IMR-90 (cell line): ENCODE measurements around the gene S1PR2. TPM values are rescaled to one million over a fixed set of nuclear protein-coding genes. Genes with fewer than 3 reads are reported as not detected.

Experiments used
- ATAC-seq: fragments of 200-7000 bp; cut with Tn5 transposase; 2 replicates; pipeline ENCODE4 v1.9.1; 2020; ENCODE audit warnings: low read depth, mild to moderate bottlenecking, moderate library complexity
- BruUV-seq: library from RNA; stranded (reverse); fragments of 400-500 nt; replicated peaks from 2 replicates; lab custom pipeline; 2021; lab: Mats Ljungman, UMichigan
- CTCF ChIA-PET: fragments of 300-600 bp; formaldehyde crosslinking; extraction: SDS; loops from one replicate; lab custom pipeline; 2021; ENCODE audit warnings: antibody characterized with exemption; lab: Yijun Ruan, JAX
- POLR2A ChIA-PET: fragments of 300-600 bp; sonication (Branson Sonifier 250); formaldehyde crosslinking; loops from one replicate; lab custom pipeline; 2022; ENCODE audit warnings: antibody characterized with exemption; ENCODE audit not compliant: unreplicated experiment; lab: Charles Lee
- DNase-seq: peaks from one replicate; pipeline ENCODE4 v3.0.0; 2013
- H2AFZ ChIP-seq: replicated peaks from 2 replicates; pipeline ENCODE3; 2013; ENCODE audit warnings: low read length, mild to moderate bottlenecking; ENCODE audit not compliant: poor library complexity
- H2AK5ac ChIP-seq: 2 replicates; pipeline ENCODE4 v1.6.1; 2013; ENCODE audit warnings: low read depth, low read length, inconsistent platforms
- H2AK9ac ChIP-seq: replicated peaks from 2 replicates; pipeline ENCODE3; 2013; ENCODE audit warnings: mild to moderate bottlenecking, low read depth, low read length, moderate library complexity; ENCODE audit not compliant: poor library complexity
- H2BK120ac ChIP-seq: 2 replicates; pipeline ENCODE4 v1.6.1; 2013; ENCODE audit warnings: low read depth, low read length, inconsistent platforms
- H2BK15ac ChIP-seq: 3 replicates; pipeline ENCODE4 v1.6.1; 2013; ENCODE audit warnings: low read depth, low read length, inconsistent platforms
- H2BK20ac ChIP-seq: 2 replicates; pipeline ENCODE4 v1.6.1; 2013; ENCODE audit warnings: low read depth, mild to moderate bottlenecking, inconsistent platforms, low read length, moderate library complexity
- H2BK5ac ChIP-seq: 2 replicates; pipeline ENCODE4 v1.6.1; 2013; ENCODE audit warnings: mild to moderate bottlenecking, low read depth, low read length, inconsistent platforms; ENCODE audit not compliant: poor library complexity, severe bottlenecking
- H3K14ac ChIP-seq: replicated peaks from 2 replicates; pipeline ENCODE4 v1.6.1; 2013; ENCODE audit warnings: low read depth, low read length, inconsistent platforms
- H3K18ac ChIP-seq: 2 replicates; pipeline ENCODE4 v1.6.1; 2013; ENCODE audit warnings: low read depth, low read length, control low read depth
- H3K23ac ChIP-seq: 2 replicates; pipeline ENCODE4 v1.6.1; 2013; ENCODE audit warnings: low read depth, low read length, inconsistent platforms
- H3K27ac ChIP-seq: 2 replicates; pipeline ENCODE4 v1.5.1; 2013; ENCODE audit warnings: mild to moderate bottlenecking, control low read depth, low read length; ENCODE audit not compliant: insufficient read depth
- H3K27me3 ChIP-seq: 2 replicates; pipeline ENCODE4 v1.6.1; 2013; ENCODE audit warnings: low read length; ENCODE audit not compliant: control insufficient read depth, insufficient read depth
- H3K36me3 ChIP-seq: 2 replicates; pipeline ENCODE4 v1.6.1; 2013; ENCODE audit warnings: low read length, mixed read lengths; ENCODE audit not compliant: control insufficient read depth, insufficient read depth
- H3K4ac ChIP-seq: 2 replicates; pipeline ENCODE4 v1.6.1; 2013; ENCODE audit warnings: low read depth, low read length, inconsistent platforms
- H3K4me1 ChIP-seq: 2 replicates; pipeline ENCODE4 v1.6.1; 2013; ENCODE audit warnings: low read length, mixed read lengths; ENCODE audit not compliant: control insufficient read depth, insufficient read depth
- H3K4me2 ChIP-seq: 2 replicates; pipeline ENCODE4 v1.6.1; 2013; ENCODE audit warnings: low read depth, mild to moderate bottlenecking, control low read depth, low read length, moderate library complexity
- H3K4me3 ChIP-seq: 2 replicates; pipeline ENCODE4 v1.5.1; 2013; ENCODE audit warnings: low read depth, mild to moderate bottlenecking, control low read depth, low read length, moderate library complexity; ENCODE audit not compliant: insufficient read depth
- H3K56ac ChIP-seq: 2 replicates; pipeline ENCODE4 v1.6.1; 2013; ENCODE audit warnings: low read length, inconsistent platforms; ENCODE audit not compliant: insufficient read depth; ENCODE audit errors: extremely low read depth
- H3K79me1 ChIP-seq, 2 experiments: 2 replicates each; pipeline ENCODE4 v1.6.1; 2013; ENCODE audit warnings: low read length in 2 of 2, inconsistent platforms in 1 of 2, low read depth in 1 of 2
- H3K9ac ChIP-seq: 2 replicates; pipeline ENCODE4 v1.6.1; 2013; ENCODE audit warnings: low read depth, low read length, control low read depth
- H3K9me1 ChIP-seq: 2 replicates; pipeline ENCODE4 v1.6.1; 2013; ENCODE audit warnings: low read length, inconsistent platforms; ENCODE audit not compliant: insufficient read depth
- H3K9me3 ChIP-seq: 2 replicates; pipeline ENCODE4 v1.6.1; 2013; ENCODE audit warnings: low read length; ENCODE audit not compliant: control insufficient read depth, insufficient read depth
- H4K20me1 ChIP-seq: 2 replicates; pipeline ENCODE4 v1.6.1; 2013; ENCODE audit warnings: low read length, inconsistent platforms; ENCODE audit not compliant: insufficient read depth
- H4K5ac ChIP-seq: 2 replicates; pipeline ENCODE4 v1.6.1; 2013; ENCODE audit warnings: mild to moderate bottlenecking, low read depth, low read length, control low read depth
- H4K8ac ChIP-seq, 2 experiments: 2 replicates each; pipeline ENCODE4 v1.6.1; 2013; ENCODE audit warnings: low read depth in 2 of 2, low read length in 2 of 2, control low read depth in 1 of 2, inconsistent platforms in 1 of 2
- H4K91ac ChIP-seq: 2 replicates; pipeline ENCODE4 v1.6.1; 2013; ENCODE audit warnings: low read depth, low read length, inconsistent platforms; ENCODE audit not compliant: insufficient read depth
- BHLHE40 ChIP-seq: fragments of 150-350 bp; IDR thresholded peaks from 2 replicates; pipeline ENCODE4 v1.6.1; 2016; ENCODE audit warnings: mild to moderate bottlenecking, low read depth, low read length
- CEBPB ChIP-seq: IDR thresholded peaks from 2 replicates; pipeline ENCODE4 v1.6.1; 2012; ENCODE audit warnings: low read depth, low read length, improper control_type of control experiment
- CHD1 ChIP-seq: IDR thresholded peaks from 2 replicates; pipeline ENCODE4 v1.6.1; 2012; ENCODE audit warnings: low read depth, low read length, improper control_type of control experiment
- CTCF ChIP-seq: conservative IDR thresholded peaks from 2 replicates; pipeline ENCODE4 v1.5.1; 2012; ENCODE audit warnings: mild to moderate bottlenecking, low read depth, low read length, improper control_type of control experiment
- FOS ChIP-seq: fragments of 150-350 bp; IDR thresholded peaks from 2 replicates; pipeline ENCODE4 v1.6.1; 2016; ENCODE audit warnings: low read depth, low read length
- MAFK ChIP-seq: IDR thresholded peaks from 2 replicates; pipeline ENCODE4 v1.6.1; 2012; ENCODE audit warnings: low read depth, low read length, improper control_type of control experiment
- MAZ ChIP-seq: IDR thresholded peaks from 2 replicates; pipeline ENCODE4 v1.6.1; 2012; ENCODE audit warnings: low read depth, mild to moderate bottlenecking, low read length, improper control_type of control experiment, moderate library complexity, borderline replicate concordance
- MXI1 ChIP-seq: IDR thresholded peaks from 2 replicates; pipeline ENCODE4 v1.6.1; 2012; ENCODE audit warnings: low read depth, mild to moderate bottlenecking, low read length, moderate library complexity, borderline replicate concordance
- NFE2L2 ChIP-seq: fragments of 150-350 bp; IDR thresholded peaks from 2 replicates; pipeline ENCODE4 v1.6.1; 2016; ENCODE audit warnings: low read depth, mild to moderate bottlenecking, low read length
- POLR2A ChIP-seq: IDR thresholded peaks from 2 replicates; pipeline ENCODE4 v1.6.1; 2012; ENCODE audit warnings: mild to moderate bottlenecking, low read depth, low read length
- RAD21 ChIP-seq: IDR thresholded peaks from 2 replicates; pipeline ENCODE4 v1.6.1; 2012; ENCODE audit warnings: low read length, improper control_type of control experiment
- RCOR1 ChIP-seq: IDR thresholded peaks from 2 replicates; pipeline ENCODE4 v1.6.1; 2012; ENCODE audit warnings: mild to moderate bottlenecking, low read length, improper control_type of control experiment; ENCODE audit not compliant: insufficient replicate concordance
- RFX5 ChIP-seq: IDR thresholded peaks from 2 replicates; pipeline ENCODE4 v1.8.0; 2012; ENCODE audit warnings: low read depth, mild to moderate bottlenecking, low read length, moderate library complexity
- SMC3 ChIP-seq: fragments of 150-350 bp; IDR thresholded peaks from 2 replicates; pipeline ENCODE4 v1.6.1; 2016; ENCODE audit warnings: low read depth, mild to moderate bottlenecking, antibody characterized with exemption, low read length, moderate library complexity
- WGBS, 2 experiments: methylation state at CpG; one replicate each; pipeline versions ENCODE4 v1.1.5 to v1.1.7; 2013; ENCODE audit warnings: missing lambda C conversion rate in 2 of 2; ENCODE audit not compliant: insufficient read length in 1 of 2; ENCODE audit errors: extremely low coverage in 2 of 2; 5-methylcytosine and 5-hydroxymethylcytosine counted together
- dilution Hi-C: fragments of 300-500 bp; cut with HindIII; formaldehyde crosslinking; loops from one replicate; pipeline ENCODE4 v1.14.3; 2018; ENCODE audit warnings: low sequenced_read_pairs; ENCODE audit not compliant: unreplicated experiment
- in situ Hi-C: fragments of 300-500 bp; cut with MboI; formaldehyde crosslinking; loops from 3 replicates; pipeline ENCODE4 v1.14.3; 2019; ENCODE audit warnings: low sequenced_read_pairs, inconsistent platforms, mixed read lengths
- intact Hi-C: fragments of 100-400 bp; cut with micrococcal nuclease; formaldehyde crosslinking; loops from 2 replicates; pipeline ENCODE4 v1.10.0; 2022
- polyA plus RNA-seq, 3 experiments: library from polyadenylated mRNA; depleted of rRNA; stranded (reverse); fragments of >200 nt; gene quantifications; 2 replicates each; pipeline ENCODE4 v1.2.3, GENCODE V29; 2012; ENCODE audit warnings: low replicate concordance in 1 of 3
- total RNA-seq: library from RNA; depleted of rRNA; stranded (reverse); fragments of >200 nt; gene quantifications from 2 replicates; pipeline ENCODE4 v1.2.3, GENCODE V29; 2012
- TF ChIP-seq, protein P1 (sequence below): fragments of 150-350 bp; IDR thresholded peaks from 2 replicates; pipeline ENCODE4 v1.6.1; 2017; ENCODE audit warnings: mild to moderate bottlenecking, antibody characterized with exemption, low read length, low read depth
- TF ChIP-seq, protein P2 (sequence below): fragments of 150-350 bp; IDR thresholded peaks from 2 replicates; pipeline ENCODE4 v1.6.1; 2016; ENCODE audit warnings: low read depth, mild to moderate bottlenecking, low read length, moderate library complexity, borderline replicate concordance

Gene S1PR2
- total and polyA plus RNA-seq, 2 of the 4 experiments (the other 2 are of a cell fraction) = 14.0 to 15.0 TPM

- whole genome bisulfite sequencing, 2 experiments = 89% methylated on average over 5 of the region's 18 CpGs; no CpG with 5 or more reads in 1 of the 2 experiments
- Histone ChIP-seq H3K9me1 (no peaks in the 10 kb centered on the region), H3K9ac (no peak overlapping the region), H3K9me3 (no peaks in the 10 kb centered on the region), H3K79me1 (peaks cover 6 to 16% of the 10 kb centered on the region in 2 experiments; a peak in 3 of 4 replicates), H3K27ac (no peak overlapping the region), H3K27me3 (no peaks in the 10 kb centered on the region), H3K4me1 (no peaks in the 10 kb centered on the region), H4K20me1 (no peaks in the 10 kb centered on the region), H2BK5ac (no peak overlapping the region), H3K4me2 (no peak overlapping the region), H3K4ac (no peak overlapping the region), H2AK9ac (no peak overlapping the region), H3K36me3 (peaks cover 36% of the 10 kb centered on the region), H2BK15ac (no peak overlapping the region), H3K18ac (no peak overlapping the region), H3K56ac (no peak overlapping the region), H4K91ac (no peak overlapping the region), H2BK20ac (no peak overlapping the region), H3K23ac (no peak overlapping the region), H3K4me3 (no peak overlapping the region), H4K5ac (no peak overlapping the region), H4K8ac (no peak overlapping the region), H2AFZ (no peak overlapping the region), H2BK120ac (no peak overlapping the region), H2AK5ac (no peak overlapping the region), H3K14ac (no peak overlapping the region)
- dilution Hi-C loops (no loop called here), in situ Hi-C loops (no loop called here), intact Hi-C loops (loop anchor here (10.0 kb wide), 1 partner anchor 233 kb away; no protein-coding TSS in a partner anchor)
- ChIA-PET CTCF (interaction anchor here (0.9 to 2.5 kb wide), 5 partner anchors 8 to 133 kb away, joined by 3 to 7 read pairs (median 6); no protein-coding TSS in a partner anchor), POLR2A (no interaction called here)
- no TSS peak for BruUV-seq
- DNase-seq = no peak
- no peak for ATAC-seq
- TF ChIP-seq RAD21 (no peak), CHD1 (no peak), POLR2A (no peak), MAZ (no peak), MAFK (no peak), CEBPB (no peak), FOS (no peak), SMC3 (no peak), RCOR1 (no peak), NFE2L2 (no peak), RFX5 (no peak), BHLHE40 (no peak), MXI1 (no peak), CTCF (no peak)
- TF ChIP-seq, protein P1, sequence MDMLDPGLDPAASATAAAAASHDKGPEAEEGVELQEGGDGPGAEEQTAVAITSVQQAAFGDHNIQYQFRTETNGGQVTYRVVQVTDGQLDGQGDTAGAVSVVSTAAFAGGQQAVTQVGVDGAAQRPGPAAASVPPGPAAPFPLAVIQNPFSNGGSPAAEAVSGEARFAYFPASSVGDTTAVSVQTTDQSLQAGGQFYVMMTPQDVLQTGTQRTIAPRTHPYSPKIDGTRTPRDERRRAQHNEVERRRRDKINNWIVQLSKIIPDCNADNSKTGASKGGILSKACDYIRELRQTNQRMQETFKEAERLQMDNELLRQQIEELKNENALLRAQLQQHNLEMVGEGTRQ = no peak
- TF ChIP-seq, protein P2, sequence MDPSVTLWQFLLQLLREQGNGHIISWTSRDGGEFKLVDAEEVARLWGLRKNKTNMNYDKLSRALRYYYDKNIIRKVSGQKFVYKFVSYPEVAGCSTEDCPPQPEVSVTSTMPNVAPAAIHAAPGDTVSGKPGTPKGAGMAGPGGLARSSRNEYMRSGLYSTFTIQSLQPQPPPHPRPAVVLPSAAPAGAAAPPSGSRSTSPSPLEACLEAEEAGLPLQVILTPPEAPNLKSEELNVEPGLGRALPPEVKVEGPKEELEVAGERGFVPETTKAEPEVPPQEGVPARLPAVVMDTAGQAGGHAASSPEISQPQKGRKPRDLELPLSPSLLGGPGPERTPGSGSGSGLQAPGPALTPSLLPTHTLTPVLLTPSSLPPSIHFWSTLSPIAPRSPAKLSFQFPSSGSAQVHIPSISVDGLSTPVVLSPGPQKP = no peak
Observed at GRCh38 chr19:10258080-10258710, 27.1 kb upstream of the S1PR2 start.
